Kidney (tissue), 14 donors: Measurements from ENCODE around the gene UBXN10. TPM values are rescaled to one million over a fixed set of nuclear protein-coding genes. Genes with fewer than 3 reads are reported as not detected.

ENCODE experiments used
- DNase-seq, 5 donors: peaks; one replicate each; pipeline ENCODE4 v3.0.0-alpha.2; 2013 to 2020
- FAIRE-seq: peaks from 2 replicates; lab custom pipeline; 2012; peaks lifted over from hg19 to GRCh38; lab: Jason Lieb, UNC
- H3K27ac ChIP-seq, 2 donors: one replicate each; pipeline ENCODE4 v1.7.0; 2013; ENCODE audit warnings: low read depth in 2 of 2, low read length in 2 of 2, inconsistent platforms in 1 of 2
- H3K27me3 ChIP-seq: one replicate; pipeline ENCODE4 v1.7.1; 2013; ENCODE audit warnings: low read length, inconsistent platforms; ENCODE audit not compliant: control insufficient read depth, insufficient read depth
- H3K36me3 ChIP-seq, 3 donors: one replicate each; pipeline versions ENCODE4 v1.7.0 to v1.7.1; 2013; ENCODE audit warnings: low read length in 3 of 3, control low read depth in 1 of 3, inconsistent platforms in 1 of 3; ENCODE audit not compliant: insufficient read depth in 3 of 3, control insufficient read depth in 2 of 3
- H3K4me1 ChIP-seq, 3 donors: one replicate each; pipeline versions ENCODE4 v1.7.0 to v1.7.1; 2013; ENCODE audit warnings: low read length in 3 of 3, inconsistent platforms in 1 of 3, low read depth in 1 of 3; ENCODE audit not compliant: control insufficient read depth in 2 of 3, insufficient read depth in 2 of 3
- H3K4me3 ChIP-seq, 3 donors: one replicate each; pipeline versions ENCODE4 v1.7.0 to v1.8.1; 2013; ENCODE audit warnings: low read length in 3 of 3, control low read depth in 1 of 3, inconsistent platforms in 1 of 3
- H3K9ac ChIP-seq, 3 donors: one replicate each; pipeline versions ENCODE4 v1.7.0 to v1.7.1; 2013; ENCODE audit warnings: low read length in 3 of 3, control low read depth in 1 of 3, inconsistent platforms in 1 of 3
- H3K9me3 ChIP-seq, 3 donors: one replicate each; pipeline versions ENCODE4 v1.7.0 to v1.7.1; 2013; ENCODE audit warnings: low read length in 3 of 3, control low read depth in 1 of 3, inconsistent platforms in 1 of 3; ENCODE audit not compliant: control insufficient read depth in 2 of 3, insufficient read depth in 1 of 3
- intact Hi-C: fragments of 100-400 bp; cut with DNase I; formaldehyde crosslinking; loops from one replicate; pipeline ENCODE4 v1.11.1; 2022
- polyA plus RNA-seq: library from polyadenylated mRNA; stranded (reverse); fragments of 350-450 nt; fragmentation: Illumina TruSeq; extraction: RNeasy Lipid Tissue Mini Kit (QIAGEN cat#74804); gene quantifications from one replicate; pipeline ENCODE4 v1.2.3, GENCODE V29; 2014; ENCODE audit warnings: low read depth, low replicate concordance; ENCODE audit not compliant: insufficient read depth
- total RNA-seq: library from RNA; stranded (reverse); fragmentation: NEBNext Ultra II Directional; extraction: Animal tissue kit (Norgen Biotek cat#: 25700); gene quantifications from one replicate; pipeline ENCODE4 v1.2.1, GENCODE V29; 2021
- TF ChIP-seq, protein P1 (sequence below): IDR thresholded peaks from 3 replicates; pipeline ENCODE4 v1.5.1; 2012; ENCODE audit warnings: mild to moderate bottlenecking, moderate library complexity, borderline replicate concordance; ENCODE audit not compliant: insufficient read depth; ENCODE audit errors: extremely low read depth
- donor health status: control.
- donor health status: control.
- donor health status: control.
- donor health status: control.
- donor health status: control.
- donor health status: DM: yes; HTN: yes; CAD: no.
- donor health status: Normal renal cell carcinoma (clear cell type).

The UBXN10 gene
- total and polyA plus RNA-seq, 2 donors from 2014 or later: 2.3 to 12.6 TPM

DNA sequence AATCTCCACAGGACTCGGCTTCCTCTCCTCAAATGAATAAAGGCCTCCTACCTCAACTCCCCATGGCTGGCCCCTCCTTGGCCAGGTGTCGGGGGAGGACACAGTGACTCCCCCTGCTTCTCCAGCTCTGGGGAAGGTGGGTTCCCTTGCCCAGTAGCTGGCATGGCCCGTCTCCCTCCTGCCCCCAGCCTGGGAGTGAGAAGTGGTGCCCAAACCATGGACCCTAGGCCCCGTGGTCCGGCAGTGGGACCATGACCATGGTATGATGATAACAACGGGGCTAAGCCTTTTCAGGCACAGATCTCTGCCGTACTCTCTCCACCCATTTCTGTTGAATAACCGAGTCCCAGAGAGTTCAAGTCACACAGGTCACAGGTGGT lies 35.6 kb upstream of the UBXN10 start:
- H3K36me3 ChIP-seq: no peaks in the 10 kb centered on the region
- TF ChIP-seq, protein P1, sequence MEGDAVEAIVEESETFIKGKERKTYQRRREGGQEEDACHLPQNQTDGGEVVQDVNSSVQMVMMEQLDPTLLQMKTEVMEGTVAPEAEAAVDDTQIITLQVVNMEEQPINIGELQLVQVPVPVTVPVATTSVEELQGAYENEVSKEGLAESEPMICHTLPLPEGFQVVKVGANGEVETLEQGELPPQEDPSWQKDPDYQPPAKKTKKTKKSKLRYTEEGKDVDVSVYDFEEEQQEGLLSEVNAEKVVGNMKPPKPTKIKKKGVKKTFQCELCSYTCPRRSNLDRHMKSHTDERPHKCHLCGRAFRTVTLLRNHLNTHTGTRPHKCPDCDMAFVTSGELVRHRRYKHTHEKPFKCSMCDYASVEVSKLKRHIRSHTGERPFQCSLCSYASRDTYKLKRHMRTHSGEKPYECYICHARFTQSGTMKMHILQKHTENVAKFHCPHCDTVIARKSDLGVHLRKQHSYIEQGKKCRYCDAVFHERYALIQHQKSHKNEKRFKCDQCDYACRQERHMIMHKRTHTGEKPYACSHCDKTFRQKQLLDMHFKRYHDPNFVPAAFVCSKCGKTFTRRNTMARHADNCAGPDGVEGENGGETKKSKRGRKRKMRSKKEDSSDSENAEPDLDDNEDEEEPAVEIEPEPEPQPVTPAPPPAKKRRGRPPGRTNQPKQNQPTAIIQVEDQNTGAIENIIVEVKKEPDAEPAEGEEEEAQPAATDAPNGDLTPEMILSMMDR: no peak
- H3K4me3 ChIP-seq: no peak overlapping the region
- DNase-seq (peak in 1 of 5 donors; percentile 55), FAIRE-seq (no peak)
- intact Hi-C loops: loop anchor here (5.0 kb wide), 1 partner anchor 233 kb away; no protein-coding TSS in a partner anchor
- H3K27me3 ChIP-seq: no peaks in the 10 kb centered on the region
- H3K9ac ChIP-seq: no peak overlapping the region
- H3K27ac ChIP-seq: no peak overlapping the region
- no peaks in the 10 kb centered on the region for H3K9me3 ChIP-seq
- peaks cover 0 to 4% (median 0%) of the 10 kb centered on the region in 3 donors for H3K4me1 ChIP-seq

DNA sequence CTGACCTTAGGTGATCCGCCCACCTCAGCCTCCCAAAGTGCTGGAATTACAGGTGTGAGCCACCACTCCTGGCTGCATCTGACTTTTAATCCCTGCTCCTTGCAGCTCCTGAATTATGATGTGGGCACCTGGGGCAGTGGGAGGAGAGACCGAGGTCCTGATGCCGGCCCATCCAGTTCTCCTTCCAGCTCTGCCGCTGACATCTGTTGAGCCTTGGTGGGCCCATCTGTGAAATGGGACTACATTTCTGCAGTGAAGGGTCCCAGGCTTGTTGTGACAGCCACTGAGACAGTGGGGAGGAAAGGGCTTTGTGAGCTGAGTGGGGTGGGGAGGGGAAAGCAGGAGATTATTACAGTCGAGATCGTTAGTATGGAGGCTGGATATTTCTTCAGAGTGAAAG lies 34.9 kb upstream of the UBXN10 start:
- intact Hi-C loops: loop anchor here (5.0 kb wide), 1 partner anchor 234 kb away; no protein-coding TSS in a partner anchor
- DNase-seq (peak in 1 of 5 donors; percentile 40), FAIRE-seq (no peak)

DNA sequence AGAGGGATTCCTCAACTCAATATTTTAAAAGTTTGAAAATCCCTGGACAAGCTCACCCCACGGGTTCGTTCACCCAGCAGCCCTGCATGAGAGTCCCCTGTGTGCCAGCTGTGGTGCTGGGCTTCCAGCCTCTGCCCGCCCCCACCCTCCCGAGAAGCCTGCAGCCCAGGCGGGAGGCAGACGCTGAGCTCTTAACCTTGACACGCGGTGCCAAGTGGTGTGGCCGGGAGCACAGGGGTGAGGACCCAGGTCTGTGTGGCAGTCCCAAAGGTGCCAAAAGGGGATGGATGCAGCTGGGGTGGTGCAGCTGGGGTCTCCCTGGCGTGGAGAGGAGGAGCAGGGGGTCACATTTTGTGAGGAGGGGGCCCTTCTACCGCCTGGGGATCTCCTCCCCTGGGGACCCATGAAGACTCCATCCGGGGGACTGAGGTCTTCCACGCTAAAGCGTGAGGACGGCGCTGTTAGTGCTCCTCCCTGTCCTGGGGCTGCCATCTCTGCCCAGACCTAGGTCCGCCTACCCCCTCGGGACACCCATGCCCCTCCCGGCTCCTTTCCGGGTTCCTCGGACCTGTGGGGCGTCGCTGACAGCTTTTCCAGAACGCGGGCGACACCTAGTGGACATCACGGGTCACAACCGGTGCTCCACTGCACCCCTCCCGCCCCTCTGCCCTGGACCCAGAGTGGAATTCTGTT lies 33.8 kb upstream of the UBXN10 start:
- no peaks in the 10 kb centered on the region for H3K9me3 ChIP-seq
- TF ChIP-seq, protein P1: peak; percentile 89
- H3K36me3 ChIP-seq: no peaks in the 10 kb centered on the region
- FAIRE-seq: no peak
- intact Hi-C loops: loop anchor here (5.0 kb wide), 1 partner anchor 235 kb away; no protein-coding TSS in a partner anchor
- H3K4me3 ChIP-seq: peak overlapping the region in 2 of 3 donors; percentile 50 to 57
- peak; percentile 77 to 93 (median 87) for DNase-seq
- H3K27ac ChIP-seq: no peak overlapping the region
- H3K4me1 ChIP-seq: peaks cover 0 to 4% (median 0%) of the 10 kb centered on the region in 3 donors
- peak overlapping the region in 2 of 3 donors; percentile 34 to 41 for H3K9ac ChIP-seq
- H3K27me3 ChIP-seq: no peaks in the 10 kb centered on the region

More for the DNA sequence above, 34.9 kb upstream of the UBXN10 start:
- Histone ChIP-seq H3K4me1 (peaks cover 0 to 4% (median 0%) of the 10 kb centered on the region in 3 donors), H3K4me3 (no peak overlapping the region), H3K27ac (no peak overlapping the region), H3K9me3 (no peaks in the 10 kb centered on the region), H3K9ac (no peak overlapping the region), H3K36me3 (no peaks in the 10 kb centered on the region), H3K27me3 (no peaks in the 10 kb centered on the region)
- TF ChIP-seq, protein P1: no peak
